Activated CD8-positive, alpha-beta memory T cell treated with anti-CD3 and anti-CD28 coated beads for 24 hours (primary cell): ENCODE results near the gene KIF21B.
"Not testable (repeated sequence)": the region's sequence is repeated elsewhere in the genome, so short reads cannot be mapped to it uniquely, and the experiment has no call there.

Source experiments
- DNase-seq: peaks from one replicate; pipeline ENCODE4 v3.0.0-alpha.2; 2020

Gene KIF21B

GRCh38 chr1:200968469-200969410 is 54.8 kb downstream of the KIF21B start:
- no peak for DNase-seq

GRCh38 chr1:200967693-200968468 is 55.6 kb downstream of the KIF21B start:
- no peak for DNase-seq

GRCh38 chr1:200966934-200967333 is 56.6 kb downstream of the KIF21B start:
- no peak for DNase-seq

- no peak for DNase-seq
These were observed 58.3 kb downstream of the KIF21B start for GRCh38 chr1:200965111-200965805.

- not testable (repeated sequence) for DNase-seq
These were observed 59.6 kb downstream of the KIF21B start for GRCh38 chr1:200963888-200964287.

GRCh38 chr1:200963076-200963475 is 60.4 kb downstream of the KIF21B start:
- no peak for DNase-seq

GRCh38 chr1:200962631-200963030 is 60.9 kb downstream of the KIF21B start:
- DNase-seq = no peak

GRCh38 chr1:200962151-200962550 is 61.4 kb downstream of the KIF21B start:
- not testable (repeated sequence) for DNase-seq

GRCh38 chr1:200960948-200961340 is 62.6 kb downstream of the KIF21B start:
- DNase-seq = no peak

- no peak for DNase-seq
These were observed 63.1 kb downstream of the KIF21B start for GRCh38 chr1:200960236-200960947.

GRCh38 chr1:200959411-200959921 is 64.0 kb downstream of the KIF21B start:
- no peak for DNase-seq

- DNase-seq = no peak
These were observed 64.9 kb downstream of the KIF21B start for GRCh38 chr1:200958597-200958996.

- DNase-seq = no peak
These were observed 69.1 kb downstream of the KIF21B start for GRCh38 chr1:200954434-200954833.

- DNase-seq = no peak
These were observed 72.5 kb downstream of the KIF21B start for GRCh38 chr1:200951016-200951415.

- no peak for DNase-seq
These were observed 73.9 kb downstream of the KIF21B start for GRCh38 chr1:200949626-200950025.

- no peak for DNase-seq
These were observed 76.4 kb downstream of the KIF21B start for GRCh38 chr1:200947059-200947566.

- DNase-seq = no peak
These were observed 78.4 kb downstream of the KIF21B start for GRCh38 chr1:200945111-200945510.

GRCh38 chr1:200938955-200939354 is 84.6 kb downstream of the KIF21B start:
- no peak for DNase-seq

GRCh38 chr1:200935286-200935962 is 88.1 kb downstream of the KIF21B start:
- not testable (repeated sequence) for DNase-seq

GRCh38 chr1:200934676-200935245 is 88.8 kb downstream of the KIF21B start:
- DNase-seq = no peak

- DNase-seq = no peak
These were observed 91.7 kb downstream of the KIF21B start for GRCh38 chr1:200931776-200932175.
